M059J (cell line): ENCODE data around the gene CLDN10. TPM values are rescaled to one million over a fixed set of nuclear protein-coding genes. Genes with fewer than 3 reads are reported as not detected.
A peak's percentile ranks its signal among the peaks of the same experiment; 100 is the strongest.
"Not testable (repeated sequence)": the region's sequence is repeated elsewhere in the genome, so short reads cannot be mapped to it uniquely, and the experiment has no call there.

Experiments used
- DNase-seq: peaks from one replicate; pipeline ENCODE4 v3.0.0-alpha.2; 2012; ENCODE audit warnings: low read depth
- total RNA-seq: library from RNA; depleted of rRNA; stranded (reverse); fragments of >200 nt; shearing (Covaris generic); gene quantifications from 2 replicates; pipeline ENCODE4 v1.2.3, GENCODE V29; 2014; rRNA removed

Gene CLDN10, protein sequence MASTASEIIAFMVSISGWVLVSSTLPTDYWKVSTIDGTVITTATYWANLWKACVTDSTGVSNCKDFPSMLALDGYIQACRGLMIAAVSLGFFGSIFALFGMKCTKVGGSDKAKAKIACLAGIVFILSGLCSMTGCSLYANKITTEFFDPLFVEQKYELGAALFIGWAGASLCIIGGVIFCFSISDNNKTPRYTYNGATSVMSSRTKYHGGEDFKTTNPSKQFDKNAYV
- total RNA-seq, result 0.25 and 0.39 TPM in 2 replicates

DNA sequence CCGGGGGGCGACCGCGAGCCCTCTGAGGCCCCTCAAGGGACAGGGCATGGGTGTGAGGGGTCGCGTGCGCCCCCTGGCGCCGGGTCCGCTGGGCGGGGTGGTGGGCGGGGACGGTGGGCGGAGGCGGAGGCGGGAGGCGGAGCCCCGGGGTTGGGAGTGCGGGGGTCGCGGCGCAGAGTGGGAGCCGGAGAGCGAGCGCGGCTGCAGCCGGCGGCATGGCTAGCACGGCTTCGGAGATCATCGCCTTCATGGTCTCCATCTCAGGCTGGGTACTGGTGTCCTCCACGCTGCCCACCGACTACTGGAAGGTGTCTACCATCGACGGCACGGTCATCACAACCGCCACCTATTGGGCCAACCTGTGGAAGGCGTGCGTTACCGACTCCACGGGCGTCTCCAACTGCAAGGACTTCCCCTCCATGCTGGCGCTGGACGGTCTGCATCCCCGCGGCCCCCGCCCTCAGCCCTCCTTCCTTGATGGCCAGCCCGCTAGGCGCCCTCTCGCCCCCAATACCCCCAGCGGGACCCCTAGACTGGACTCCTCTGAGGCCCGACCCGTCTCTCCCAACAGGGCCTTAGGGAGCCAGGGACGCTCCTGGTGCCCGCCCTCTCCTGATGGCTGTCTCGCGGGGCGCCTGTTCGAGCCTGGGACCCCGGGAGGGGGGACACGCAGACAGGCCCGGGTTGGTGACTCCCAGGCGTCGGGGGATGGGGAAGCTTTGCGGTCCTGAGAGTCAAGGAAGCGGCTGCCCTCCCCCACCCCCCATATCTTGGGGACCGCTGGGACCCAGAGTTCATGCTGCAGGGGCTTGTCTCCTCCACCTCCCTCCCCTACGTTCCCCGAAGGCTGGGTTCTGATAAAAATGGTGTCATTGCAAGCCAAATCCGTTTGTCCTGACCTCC lies at the start of gene CLDN10:
TSS of gene CLDN10 (plus strand) at position 182 of the 903 bp plus-strand sequence. CDS start at position 216, 34 bp downstream.
- no peak for DNase-seq

DNA sequence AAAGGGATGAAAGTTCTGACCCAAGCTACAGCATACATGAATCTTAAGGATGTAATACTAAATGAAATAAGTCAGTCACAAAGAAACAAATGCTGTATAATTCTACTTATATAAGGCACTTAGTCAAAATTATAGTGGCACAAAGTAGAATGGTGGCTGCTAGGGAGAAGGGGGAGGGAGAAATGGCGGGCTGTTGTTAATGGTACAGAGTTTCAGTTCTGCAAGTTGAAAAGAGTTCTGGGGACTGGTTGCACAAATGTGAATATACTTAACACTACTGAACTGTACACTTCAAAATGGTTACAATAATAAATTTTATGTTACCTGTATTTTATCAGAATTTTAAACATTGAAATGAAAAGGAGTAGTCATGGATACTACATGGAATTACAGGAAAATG lies 48.9 kb upstream of the CLDN10 start:
- no peak for DNase-seq

DNA sequence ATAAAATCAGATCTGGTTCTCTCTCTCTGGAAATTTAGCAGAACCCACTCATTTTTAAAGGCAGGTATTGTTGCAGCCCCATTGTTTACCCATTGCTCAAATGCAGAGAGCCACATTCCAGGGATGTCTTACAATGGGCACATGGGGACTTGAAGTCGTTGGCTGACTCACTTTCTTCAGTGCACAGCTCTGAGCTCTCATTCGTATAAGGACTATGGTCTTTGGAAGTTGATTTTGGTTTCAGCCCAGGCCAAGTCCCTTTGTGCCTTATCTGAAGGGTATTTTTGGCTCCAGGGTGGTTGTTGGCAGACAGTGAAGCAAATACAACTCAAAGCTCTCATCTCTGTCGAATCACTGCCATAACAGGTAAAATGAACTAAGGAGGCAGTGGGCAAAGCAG lies 47.3 kb upstream of the CLDN10 start:
- no peak for DNase-seq

DNA sequence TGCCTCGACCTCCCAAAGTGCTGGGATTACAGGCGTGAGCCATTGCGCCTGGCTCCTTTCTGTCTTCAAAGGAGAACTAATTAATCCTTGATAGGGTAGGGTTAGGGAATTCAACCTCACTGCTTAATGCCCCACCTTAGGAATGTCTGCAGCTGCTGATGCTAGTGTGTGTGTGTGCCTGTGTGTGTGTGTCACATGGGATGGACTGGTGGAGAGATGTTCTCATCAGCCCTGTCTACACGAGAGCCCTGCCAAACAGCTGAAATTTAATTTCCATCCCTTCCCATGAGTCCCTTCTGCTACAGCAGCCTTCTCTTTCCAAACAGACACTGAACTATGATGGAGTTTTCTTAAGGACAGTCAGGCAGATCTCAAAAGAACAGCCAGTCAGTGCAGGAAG lies 46.5 kb upstream of the CLDN10 start:
- DNase-seq, result no peak

DNA sequence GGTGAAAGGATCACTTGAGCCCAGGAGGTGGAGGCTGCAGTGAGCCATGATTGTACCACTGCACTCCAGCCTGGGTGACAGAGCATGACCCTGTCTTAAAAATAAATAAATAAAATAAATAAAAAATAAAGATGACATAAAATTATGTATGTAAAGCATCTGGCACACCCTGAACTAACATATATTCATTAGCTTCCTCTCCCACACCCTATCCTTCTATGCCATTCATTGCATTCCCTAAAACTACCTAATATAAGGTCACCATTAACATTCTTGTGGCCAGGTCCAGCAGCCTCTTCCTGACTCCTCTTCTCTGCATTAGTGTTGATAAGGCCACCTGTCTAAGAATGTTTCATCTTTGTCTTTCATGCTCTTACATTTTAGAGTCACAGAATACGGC lies 44.5 kb upstream of the CLDN10 start:
- no peak for DNase-seq

DNA sequence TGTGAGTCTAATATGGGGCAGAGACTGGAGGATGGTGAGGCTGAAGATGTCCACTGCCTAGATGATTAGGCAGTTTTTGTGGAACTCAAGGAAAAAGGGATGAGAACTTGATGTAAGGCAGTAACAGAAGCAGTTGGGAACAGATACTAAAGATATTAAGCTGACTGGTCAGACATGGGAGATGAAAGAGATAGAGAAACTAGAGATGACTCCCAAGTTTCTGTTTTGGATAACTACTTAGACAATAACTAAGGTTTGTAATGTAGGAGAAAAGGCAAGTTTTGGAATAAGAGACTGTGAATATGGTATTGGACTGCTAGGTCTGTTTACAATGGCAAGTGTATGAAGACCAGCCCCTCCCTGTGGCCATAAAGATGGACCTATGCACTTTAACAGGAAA lies 43.5 kb upstream of the CLDN10 start:
- no peak for DNase-seq

DNA sequence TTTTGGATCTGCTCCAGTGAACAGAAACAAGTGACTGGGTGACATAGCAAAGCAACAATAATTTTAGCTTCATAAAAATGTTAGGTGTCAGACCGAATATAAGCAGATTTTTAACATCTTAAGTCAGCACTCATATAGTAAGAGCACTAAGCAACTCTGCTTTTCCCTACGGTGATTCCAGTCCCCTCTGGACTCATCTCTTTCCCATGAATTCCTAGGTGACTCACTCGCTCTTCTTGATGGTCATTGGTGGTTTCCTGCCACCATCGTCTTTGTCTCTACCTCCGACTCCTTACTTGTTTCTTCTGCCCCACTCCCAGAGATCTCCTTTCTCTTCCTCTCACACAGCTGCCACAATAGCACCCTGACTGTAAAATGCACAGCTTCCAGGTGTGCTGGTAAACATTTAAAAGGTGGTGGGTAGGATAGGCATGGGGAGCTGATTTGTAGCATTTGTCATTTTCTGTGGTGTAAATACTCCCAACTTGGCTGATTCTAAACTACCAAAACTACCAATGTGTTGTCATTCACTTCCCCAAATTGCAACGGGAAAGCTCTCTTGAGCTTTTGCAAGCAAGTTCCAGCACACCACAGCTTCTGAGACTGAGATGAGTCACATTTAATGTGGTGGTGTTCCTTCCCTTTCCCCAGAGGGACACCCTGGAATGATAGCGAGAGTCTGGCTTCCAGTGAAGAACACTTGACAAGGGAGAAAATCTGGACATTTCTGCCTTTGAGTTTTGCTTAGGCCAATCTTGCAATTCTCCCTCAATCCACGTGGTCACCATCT lies 42.8 kb upstream of the CLDN10 start:
- DNase-seq, result peak; percentile 78

DNA sequence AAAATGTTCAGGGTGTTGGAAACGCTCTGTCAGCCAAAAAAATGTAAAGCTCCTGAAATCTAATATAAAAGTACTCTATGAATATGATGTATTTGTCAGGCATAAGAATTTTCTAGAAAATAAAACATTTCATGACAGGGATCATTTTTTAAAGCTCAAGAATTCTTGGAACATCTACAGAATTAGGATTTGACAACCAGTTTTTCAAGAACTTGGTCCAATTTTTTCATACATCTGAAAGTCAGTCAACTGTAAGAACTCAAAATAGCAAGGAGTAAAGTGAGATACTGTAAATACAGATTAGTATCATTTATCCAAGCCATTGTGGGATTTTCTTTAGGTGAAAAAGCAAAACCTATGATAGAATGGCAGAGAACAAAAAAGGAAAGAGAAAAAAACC lies 41.6 kb upstream of the CLDN10 start:
- DNase-seq, result no peak

DNA sequence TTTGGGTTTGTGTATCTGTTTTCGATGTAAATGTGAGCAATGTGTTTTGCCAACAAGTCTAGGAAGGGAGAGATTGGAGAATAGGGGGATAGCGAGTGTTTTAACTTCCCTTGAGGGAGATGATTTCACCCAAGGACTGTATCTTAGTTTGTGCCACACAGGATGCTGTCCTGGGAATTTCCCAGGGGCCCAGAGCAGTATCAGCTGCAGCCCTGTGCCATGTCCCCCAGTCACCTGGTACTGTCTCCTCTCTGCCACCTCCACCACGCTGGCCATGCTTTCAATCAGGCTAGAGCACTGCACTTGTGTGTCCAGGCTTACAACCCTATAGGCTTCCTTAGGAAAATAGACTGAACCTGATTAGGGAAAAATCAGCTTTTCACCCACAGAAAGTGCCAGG lies 40.1 kb upstream of the CLDN10 start:
- no peak for DNase-seq

DNA sequence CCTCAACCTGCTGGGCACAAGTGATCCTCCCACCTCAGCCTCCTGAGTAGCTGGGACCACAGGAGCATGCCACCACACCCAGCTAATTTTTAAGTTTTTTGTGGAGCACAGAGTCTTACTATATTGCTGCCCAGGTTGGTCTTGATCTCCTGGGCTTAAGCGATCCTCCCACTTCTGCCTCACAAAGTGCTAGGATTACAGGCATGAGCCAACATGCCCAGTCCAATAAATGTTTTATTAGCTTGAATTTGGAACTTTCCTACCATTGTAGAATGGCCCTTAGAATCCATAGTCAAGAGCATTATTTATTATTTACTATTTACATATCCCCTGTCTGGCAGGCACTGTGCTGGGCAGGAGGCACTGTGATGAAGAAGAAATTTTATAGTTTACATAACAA lies 39.6 kb upstream of the CLDN10 start:
- no peak for DNase-seq

DNA sequence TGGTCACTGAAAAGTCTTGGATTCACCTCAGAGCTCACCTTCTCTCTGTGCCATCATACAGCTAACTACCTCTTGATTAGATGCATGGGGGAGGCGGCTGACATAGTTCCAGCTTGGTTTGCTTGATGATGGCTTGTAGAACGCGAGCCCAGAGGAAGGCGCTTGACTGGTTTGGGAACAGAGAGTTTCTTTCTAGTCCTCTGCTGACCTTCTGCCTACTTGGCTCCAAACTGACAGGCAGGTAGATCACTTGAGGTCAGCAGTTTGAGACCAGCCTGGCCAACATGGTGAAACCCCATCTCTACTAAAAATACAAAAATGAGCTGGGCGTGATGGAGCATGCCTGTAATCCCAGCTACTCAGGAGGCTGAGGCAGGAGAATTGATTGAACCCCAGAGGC lies 36.9 kb upstream of the CLDN10 start:
- not testable (repeated sequence) for DNase-seq

DNA sequence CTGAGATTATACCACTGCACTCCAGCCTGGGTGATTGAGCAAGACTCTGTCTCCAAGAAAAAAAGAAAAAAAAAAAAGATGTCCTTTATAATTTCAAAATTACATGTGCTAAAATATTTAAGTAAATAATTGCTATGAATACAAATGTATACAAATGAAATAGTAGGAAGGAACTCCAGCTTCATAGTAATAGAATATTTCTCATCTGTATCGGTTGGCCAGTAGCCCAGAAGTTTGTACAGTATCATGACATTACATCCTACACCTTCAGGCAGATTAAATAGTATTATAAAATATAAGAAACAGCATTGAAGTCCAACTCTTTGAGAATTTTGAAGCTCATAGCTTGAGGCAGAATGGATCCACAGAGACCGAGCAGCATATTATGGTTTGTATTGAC lies 36.5 kb upstream of the CLDN10 start:
- no peak for DNase-seq

DNA sequence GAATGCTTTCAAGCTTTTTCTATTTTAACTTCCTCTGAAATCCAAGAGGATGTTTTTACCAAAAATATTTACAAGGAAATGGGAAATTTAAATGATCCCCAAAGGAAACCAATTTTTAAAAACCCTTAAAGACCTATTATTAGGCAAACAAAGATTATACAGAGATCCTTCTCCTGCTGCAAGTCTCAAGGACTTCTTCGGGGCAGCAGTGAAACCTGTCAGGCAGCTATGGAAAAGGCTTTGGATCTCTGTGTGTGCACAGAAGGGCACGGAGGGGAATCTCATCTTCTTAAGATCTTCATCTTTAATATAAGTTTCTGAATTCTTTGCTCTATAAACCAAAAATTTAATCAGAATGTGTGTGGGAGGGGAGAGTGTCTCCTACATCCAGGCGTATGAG lies 36.0 kb upstream of the CLDN10 start:
- no peak for DNase-seq

DNA sequence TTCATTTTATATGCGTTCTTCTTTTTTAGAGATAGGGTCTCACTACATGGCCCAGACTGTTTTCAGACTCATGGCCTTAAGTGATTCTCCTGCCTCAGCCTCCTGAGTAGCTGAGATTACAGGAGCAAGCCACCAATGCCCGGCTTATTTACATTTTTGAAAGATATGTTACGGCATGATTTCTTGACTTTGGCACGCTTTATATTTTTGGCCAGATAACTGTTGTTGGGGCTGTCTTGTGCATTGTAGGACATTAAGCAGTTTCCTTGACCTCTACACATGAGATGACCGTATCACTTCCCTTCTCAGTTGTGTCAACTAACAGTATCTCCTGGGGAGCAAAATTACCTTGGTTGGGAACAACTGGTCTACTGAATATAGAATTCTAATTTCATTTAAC lies 28.9 kb upstream of the CLDN10 start:
- no peak for DNase-seq

DNA sequence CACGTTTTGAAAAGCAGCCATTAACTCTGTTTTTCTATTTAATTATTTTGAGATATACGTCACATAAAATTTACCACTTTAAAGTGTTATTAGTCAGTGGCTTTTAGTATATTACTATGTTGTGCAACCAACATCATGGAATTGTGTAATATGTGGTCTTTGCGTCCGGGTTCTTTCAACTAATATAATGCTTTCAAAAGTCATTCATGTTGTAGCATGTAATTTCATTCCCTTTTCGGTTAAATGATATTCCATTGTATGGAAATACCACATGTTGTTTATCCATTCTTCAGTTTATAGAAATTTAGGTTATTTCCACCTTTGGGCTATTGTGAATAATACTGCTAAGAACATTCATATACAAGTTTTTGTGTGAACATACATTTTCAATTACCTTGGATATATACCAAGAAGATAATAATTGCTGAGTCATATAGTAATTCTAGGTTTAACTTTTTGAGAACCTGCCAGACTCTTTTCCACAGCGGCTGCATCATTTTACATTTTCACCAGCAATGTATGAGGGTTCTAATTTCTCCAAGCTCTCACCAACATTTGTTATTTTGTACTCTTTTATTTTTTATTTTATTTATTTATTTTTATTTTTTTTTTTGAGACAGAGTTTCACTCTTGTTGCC lies 28.1 kb upstream of the CLDN10 start:
- DNase-seq, result no peak

DNA sequence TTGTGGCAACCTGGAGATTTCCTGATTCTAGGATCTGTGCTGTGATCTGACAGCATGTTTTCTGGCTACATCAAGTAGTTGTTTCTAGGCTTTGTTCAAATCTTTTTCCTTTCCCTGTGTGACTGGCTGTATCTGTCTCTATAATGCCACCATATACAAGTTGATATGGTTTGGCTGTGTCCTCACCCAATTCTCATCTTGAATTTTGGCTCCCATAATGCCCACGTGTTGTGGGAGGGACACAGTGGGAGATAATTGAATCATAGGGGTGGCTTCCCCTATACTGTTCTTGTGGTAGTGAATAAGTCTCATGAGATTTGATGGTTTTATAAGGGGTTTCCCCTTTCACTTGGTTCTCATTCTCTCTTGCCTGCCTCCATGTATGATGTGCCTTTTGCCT lies 24.6 kb upstream of the CLDN10 start:
- DNase-seq, result no peak

DNA sequence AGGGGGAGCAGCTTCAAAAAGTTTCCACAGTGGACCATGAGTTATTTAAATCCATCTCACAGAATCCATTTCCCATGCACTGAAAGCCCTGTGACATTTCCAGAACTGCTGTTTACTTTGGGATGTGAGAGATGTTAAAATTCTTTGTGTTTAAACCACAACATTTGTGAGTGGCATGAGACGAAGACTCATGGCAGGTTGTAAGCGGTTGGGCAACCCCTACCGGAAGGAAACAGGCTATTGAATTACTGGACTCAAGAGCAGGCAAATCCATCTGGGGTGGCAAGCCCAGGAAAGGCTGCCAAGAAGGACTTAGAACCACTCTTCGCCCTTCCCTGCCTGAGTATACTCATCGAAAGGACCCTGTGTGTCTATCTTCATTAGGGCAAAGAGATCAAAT lies 22.3 kb upstream of the CLDN10 start:
- peak; percentile 88 for DNase-seq

DNA sequence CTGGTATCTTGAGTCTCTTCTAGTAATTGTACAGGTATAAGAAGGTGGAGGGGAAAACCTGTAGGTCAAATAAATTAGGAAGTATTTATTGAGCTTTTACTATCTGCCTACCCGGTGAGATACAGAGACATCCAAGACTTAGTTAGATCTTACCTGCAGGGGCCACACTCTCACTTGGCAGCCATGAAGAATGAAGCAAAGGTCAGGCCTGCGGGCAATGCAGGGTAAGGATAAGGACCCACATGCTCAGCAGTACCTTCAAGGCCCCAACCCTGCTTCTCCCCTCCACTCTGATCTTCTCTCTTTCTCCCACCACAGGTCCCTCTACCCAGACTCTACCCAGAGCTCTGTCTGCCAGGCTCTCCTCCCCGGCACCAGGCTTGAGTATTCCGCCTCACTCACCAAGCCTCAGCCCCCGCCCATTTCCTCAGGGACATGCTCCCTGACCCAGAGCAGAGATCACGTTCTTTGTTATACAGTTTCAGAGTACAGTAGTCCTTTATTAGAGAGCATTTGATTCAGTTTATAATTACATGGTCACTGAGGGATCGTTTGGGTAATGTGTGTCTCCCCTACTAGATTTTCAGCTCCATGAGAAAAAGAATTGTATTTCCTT lies 18.9 kb upstream of the CLDN10 start:
- no peak for DNase-seq

DNA sequence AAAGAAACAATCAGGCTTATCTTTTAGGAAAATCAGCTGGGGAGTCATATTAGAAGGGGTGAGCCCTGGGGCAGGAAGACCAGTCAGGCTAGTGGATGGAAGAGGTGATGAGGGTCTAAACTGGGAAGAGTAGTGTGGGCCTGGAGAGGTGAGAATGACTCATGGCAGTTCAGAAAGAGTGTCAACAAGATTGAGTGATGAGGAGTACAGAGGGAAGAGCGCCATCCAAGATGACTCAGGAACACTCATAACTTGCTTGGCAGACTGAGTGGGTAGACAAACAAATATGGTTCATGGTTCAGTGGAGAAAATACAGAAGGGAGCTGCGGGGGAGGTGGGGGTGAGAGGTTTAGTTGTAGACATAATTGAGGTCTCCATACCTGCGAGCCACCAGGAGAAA lies 17.3 kb upstream of the CLDN10 start:
- DNase-seq, result peak; percentile 94

DNA sequence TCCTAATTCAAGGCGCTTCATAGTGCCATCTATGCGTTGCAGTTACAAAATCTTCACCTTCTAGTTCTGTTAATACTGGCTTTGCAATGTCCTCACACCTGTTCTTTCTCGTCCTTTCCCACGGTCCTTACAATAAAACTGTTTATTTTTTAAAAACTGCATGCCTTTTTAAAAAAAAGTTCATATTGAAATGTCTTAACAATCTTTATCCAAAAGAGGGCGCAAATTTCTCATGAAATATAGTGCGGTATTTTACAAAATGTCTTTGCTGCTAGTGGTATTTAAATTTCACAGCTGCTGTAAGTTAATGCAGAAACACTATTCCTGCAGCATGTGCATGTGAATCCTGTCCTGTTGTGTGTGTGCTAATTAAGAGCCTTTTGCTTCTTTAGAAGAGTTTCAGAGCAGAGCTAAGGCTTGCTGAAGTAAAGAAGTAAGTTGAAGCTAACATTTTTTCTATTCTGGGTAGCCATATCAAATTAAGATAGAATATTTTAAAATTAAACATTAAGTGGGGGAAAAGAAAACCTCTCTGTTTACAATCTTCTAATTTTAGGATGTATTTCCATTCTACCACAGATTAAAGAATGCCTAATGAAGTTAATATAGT lies 15.8 kb upstream of the CLDN10 start:
- peak; percentile 35 for DNase-seq

DNA sequence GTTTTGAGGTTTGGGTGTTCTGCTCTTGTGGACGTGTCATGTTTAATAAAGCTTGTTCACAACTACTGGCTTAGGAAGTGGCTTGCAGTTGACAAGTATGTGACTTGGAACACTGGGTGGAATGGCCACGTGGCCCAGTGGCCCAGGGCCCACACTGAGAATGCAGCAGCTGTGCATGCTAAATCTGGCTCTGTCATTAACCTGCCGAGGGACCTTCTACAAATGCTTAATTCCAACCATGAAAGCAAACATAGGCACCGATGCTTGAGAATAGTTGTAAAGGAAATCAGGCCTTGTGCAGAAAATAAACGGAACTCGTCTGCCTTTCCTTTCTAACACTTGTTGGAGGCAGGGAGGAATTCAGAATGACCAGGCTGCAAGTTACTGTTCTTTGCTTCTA lies 11.6 kb upstream of the CLDN10 start:
- DNase-seq, result no peak
